HEK293T (cell line): ENCODE data around the gene KRT74.
A peak's percentile ranks its signal among the peaks of the same experiment; 100 is the strongest.

Experiments used
- CTCF ChIA-PET: fragments of 350-600 bp; formaldehyde crosslinking; extraction: SDS; loops from one replicate; lab custom pipeline; 2021; ENCODE audit warnings: antibody characterized with exemption, inconsistent platforms; lab: Yijun Ruan, JAX
- POLR2A ChIA-PET: fragments of 350-600 bp; formaldehyde crosslinking; extraction: SDS; loops from one replicate; lab custom pipeline; 2020; ENCODE audit warnings: antibody characterized with exemption, inconsistent platforms; lab: Yijun Ruan, JAX
- DNase-seq: peaks from one replicate; pipeline ENCODE4 v3.0.0; 2012; ENCODE audit warnings: mixed read lengths; ENCODE audit errors: extremely low spot score
- ARNT ChIP-seq: fragments of 450-650 bp; IDR thresholded peaks from 2 replicates; pipeline ENCODE4 v1.6.1; 2017; ENCODE audit warnings: mild to moderate bottlenecking
- BHLHE40 ChIP-seq: fragments of 450-650 bp; IDR thresholded peaks from 2 replicates; pipeline ENCODE4 v1.6.1; 2016; ENCODE audit warnings: mild to moderate bottlenecking, moderate library complexity, borderline replicate concordance
- CTBP1 ChIP-seq: fragments of 450-650 bp; IDR thresholded peaks from 2 replicates; pipeline ENCODE4 v1.6.1; 2016; ENCODE audit warnings: borderline replicate concordance
- ELF4 ChIP-seq: fragments of 450-650 bp; IDR thresholded peaks from 2 replicates; pipeline ENCODE4 v1.6.1; 2017; ENCODE audit warnings: antibody characterized with exemption
- FOXA1 ChIP-seq: fragments of 450-650 bp; IDR thresholded peaks from 2 replicates; pipeline ENCODE4 v1.6.1; 2016; ENCODE audit warnings: mild to moderate bottlenecking
- FOXK2 ChIP-seq: fragments of 450-650 bp; IDR thresholded peaks from 2 replicates; pipeline ENCODE4 v1.6.1; 2016; ENCODE audit warnings: mild to moderate bottlenecking
- FOXM1 ChIP-seq: fragments of 450-650 bp; IDR thresholded peaks from 2 replicates; pipeline ENCODE4 v1.6.1; 2017; ENCODE audit warnings: mild to moderate bottlenecking, borderline replicate concordance
- HDGF ChIP-seq: fragments of 450-650 bp; IDR thresholded peaks from 2 replicates; pipeline ENCODE4 v1.6.1; 2017; ENCODE audit warnings: antibody characterized with exemption, borderline replicate concordance
- L3MBTL2 ChIP-seq: fragments of 450-650 bp; conservative IDR thresholded peaks from 2 replicates; pipeline ENCODE4 v1.6.1; 2016; ENCODE audit warnings: mild to moderate bottlenecking
- LEF1 ChIP-seq: fragments of 450-650 bp; IDR thresholded peaks from 2 replicates; pipeline ENCODE4 v1.6.1; 2017; ENCODE audit warnings: mild to moderate bottlenecking, borderline replicate concordance
- NFRKB ChIP-seq: fragments of 450-650 bp; IDR thresholded peaks from 2 replicates; pipeline ENCODE4 v1.6.1; 2016; ENCODE audit warnings: mild to moderate bottlenecking, moderate library complexity
- SP1 ChIP-seq: fragments of 450-650 bp; IDR thresholded peaks from 2 replicates; pipeline ENCODE4 v1.6.1; 2017
- SUZ12 ChIP-seq: fragments of 450-650 bp; IDR thresholded peaks from 2 replicates; pipeline ENCODE4 v1.6.1; 2016; ENCODE audit warnings: mild to moderate bottlenecking
- TARDBP ChIP-seq: fragments of 450-650 bp; IDR thresholded peaks from 2 replicates; pipeline ENCODE4 v1.6.1; 2016
- ZNF384 ChIP-seq: fragments of 450-650 bp; IDR thresholded peaks from 2 replicates; pipeline ENCODE4 v1.6.1; 2016
- TF ChIP-seq, protein P1 (sequence below): fragments of 450-650 bp; IDR thresholded peaks from 2 replicates; pipeline ENCODE4 v1.6.1; 2016

Gene KRT74

DNA sequence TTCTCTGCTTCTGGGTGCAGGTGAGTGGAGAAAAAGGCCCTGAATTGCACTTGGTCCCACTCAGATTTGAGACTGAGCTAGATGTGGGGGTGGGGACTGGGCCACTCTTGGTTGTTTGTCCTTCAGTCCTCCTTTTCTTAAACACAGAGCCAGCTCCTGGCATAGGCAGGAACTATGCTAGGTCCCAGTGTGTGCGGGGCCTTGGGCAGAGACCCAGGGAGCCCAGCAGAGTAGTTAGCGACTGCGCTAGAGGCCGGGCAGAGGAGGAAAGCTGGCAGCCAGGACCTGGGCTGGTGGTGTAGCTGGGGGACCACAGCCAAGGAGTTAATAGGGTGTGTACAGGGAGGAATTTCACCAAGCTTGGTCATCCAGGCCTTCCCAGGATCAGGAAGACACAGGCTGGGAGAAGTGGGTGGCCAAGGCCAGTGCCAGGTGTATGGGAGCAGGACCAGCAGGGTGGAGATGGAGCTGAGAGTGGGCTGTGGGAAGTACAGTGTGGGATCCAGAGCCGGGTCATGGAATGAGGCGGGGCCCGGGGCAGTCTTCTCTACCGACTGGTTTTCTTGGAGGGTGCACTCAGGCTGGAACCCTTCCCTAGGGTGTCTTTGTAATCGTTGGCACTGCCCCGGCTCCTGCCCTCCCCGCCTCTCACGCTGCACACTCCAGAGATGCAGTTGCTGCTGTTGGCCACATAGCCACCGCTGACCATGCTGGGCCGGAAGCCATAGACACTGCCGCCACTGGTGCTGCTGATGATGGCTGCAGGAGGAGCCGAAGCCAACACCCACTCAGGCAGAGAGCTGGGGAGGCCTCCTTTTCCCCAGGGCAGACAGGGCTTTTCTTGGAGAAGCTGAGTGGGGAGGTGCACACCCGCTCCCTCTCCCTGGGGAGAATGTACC, 29.4 kb downstream of the KRT74 start:
- POLR2A ChIA-PET = no interaction called here
- DNase-seq = peak; percentile 17
- TF ChIP-seq TARDBP = no peak
- TF ChIP-seq FOXM1 = no peak
- TF ChIP-seq CTBP1 = no peak
- TF ChIP-seq L3MBTL2 = no peak
- no peak for TF ChIP-seq SP1
- no peak for TF ChIP-seq BHLHE40
- no peak for TF ChIP-seq ZNF384
- TF ChIP-seq NFRKB = no peak
- TF ChIP-seq SUZ12 = no peak
- CTCF ChIA-PET = no interaction called here

DNA sequence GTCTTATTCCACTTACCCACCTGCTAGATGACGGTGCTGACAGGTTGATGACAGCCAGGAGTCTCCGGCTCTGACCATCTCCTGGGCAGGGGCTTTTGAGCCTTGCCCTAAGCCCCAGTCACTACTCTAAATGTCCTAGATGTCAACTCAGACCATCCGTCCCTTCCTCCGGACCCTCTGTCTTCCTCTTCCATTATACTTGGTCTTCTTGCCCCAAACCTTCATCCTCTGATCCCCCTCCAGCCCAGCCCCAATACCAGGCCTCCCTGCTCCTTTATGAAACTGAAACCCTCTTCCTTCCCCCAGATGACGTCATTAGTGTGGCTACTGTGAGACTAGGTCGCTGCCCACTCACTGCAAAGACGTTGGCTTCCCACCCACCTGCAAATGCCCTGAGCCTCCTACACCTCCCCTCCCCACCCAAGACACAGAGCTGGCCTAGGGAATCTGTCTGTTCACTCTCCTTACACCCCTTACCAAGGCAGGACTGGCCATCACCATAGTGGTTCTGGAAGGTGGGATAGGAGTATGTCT, 30.8 kb downstream of the KRT74 start:
- DNase-seq = no peak
- TF ChIP-seq ZNF384 (no peak), ELF4 (no peak), HDGF (no peak), FOXK2 (no peak), FOXM1 (no peak), L3MBTL2 (no peak), BHLHE40 (no peak), LEF1 (no peak), NFRKB (no peak), TARDBP (no peak), SP1 (no peak), FOXA1 (no peak), CTBP1 (no peak), ARNT (no peak), SUZ12 (no peak)
- TF ChIP-seq, protein P1, sequence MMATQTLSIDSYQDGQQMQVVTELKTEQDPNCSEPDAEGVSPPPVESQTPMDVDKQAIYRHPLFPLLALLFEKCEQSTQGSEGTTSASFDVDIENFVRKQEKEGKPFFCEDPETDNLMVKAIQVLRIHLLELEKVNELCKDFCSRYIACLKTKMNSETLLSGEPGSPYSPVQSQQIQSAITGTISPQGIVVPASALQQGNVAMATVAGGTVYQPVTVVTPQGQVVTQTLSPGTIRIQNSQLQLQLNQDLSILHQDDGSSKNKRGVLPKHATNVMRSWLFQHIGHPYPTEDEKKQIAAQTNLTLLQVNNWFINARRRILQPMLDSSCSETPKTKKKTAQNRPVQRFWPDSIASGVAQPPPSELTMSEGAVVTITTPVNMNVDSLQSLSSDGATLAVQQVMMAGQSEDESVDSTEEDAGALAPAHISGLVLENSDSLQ = no peak
- POLR2A ChIA-PET = no interaction called here
- CTCF ChIA-PET = no interaction called here

- no peak for TF ChIP-seq TARDBP
- no peak for TF ChIP-seq FOXM1
- no peak for TF ChIP-seq BHLHE40
- no peak for TF ChIP-seq L3MBTL2
- TF ChIP-seq FOXK2 = no peak
- TF ChIP-seq ARNT = no peak
- no peak for TF ChIP-seq SP1
- no peak for TF ChIP-seq ZNF384
- no peak for TF ChIP-seq ELF4
- no peak for TF ChIP-seq HDGF
- no peak for TF ChIP-seq NFRKB
- TF ChIP-seq, protein P1 = no peak
- TF ChIP-seq CTBP1 = no peak
- no peak for TF ChIP-seq FOXA1
- no peak for TF ChIP-seq SUZ12
- TF ChIP-seq LEF1 = no peak
- DNase-seq = no peak
- CTCF ChIA-PET = no interaction called here
- POLR2A ChIA-PET = no interaction called here
These were observed 31.5 kb downstream of the KRT74 start for GRCh38 chr12:52542157-52542556.

GRCh38 chr12:52541709-52542108, 31.9 kb downstream of the KRT74 start:
- DNase-seq = no peak
- CTCF ChIA-PET = no interaction called here
- TF ChIP-seq ELF4 (no peak), ARNT (no peak), TARDBP (no peak), CTBP1 (no peak), HDGF (no peak), NFRKB (no peak), L3MBTL2 (no peak), SUZ12 (no peak), ZNF384 (no peak), FOXK2 (no peak), FOXA1 (no peak), SP1 (no peak), BHLHE40 (no peak), FOXM1 (no peak), LEF1 (no peak)
- TF ChIP-seq, protein P1 = no peak
- POLR2A ChIA-PET = no interaction called here

GRCh38 chr12:52540531-52540930, 33.1 kb downstream of the KRT74 start:
- DNase-seq = no peak
- POLR2A ChIA-PET = no interaction called here
- TF ChIP-seq FOXA1 (no peak), TARDBP (no peak), HDGF (no peak)
- CTCF ChIA-PET = no interaction called here

- POLR2A ChIA-PET = no interaction called here
- no peak for DNase-seq
- TF ChIP-seq TARDBP (no peak), CTBP1 (no peak), SP1 (no peak), NFRKB (no peak), ZNF384 (no peak), LEF1 (no peak), ELF4 (no peak), FOXM1 (no peak), BHLHE40 (no peak), ARNT (no peak), SUZ12 (no peak), FOXK2 (no peak)
- TF ChIP-seq, protein P1 = no peak
- CTCF ChIA-PET = no interaction called here
These were observed 33.8 kb downstream of the KRT74 start for GRCh38 chr12:52539821-52540173.
